SH-SY5Y (cell line): ENCODE data around the gene SCGB3A2.

Source experiments
- GATA2 ChIP-seq: IDR thresholded peaks from 2 replicates; pipeline ENCODE4 v1.6.1; 2011; ENCODE audit warnings: mild to moderate bottlenecking, low read depth, low read length
- GATA3 ChIP-seq: IDR thresholded peaks from 2 replicates; pipeline ENCODE4 v1.6.1; 2011; ENCODE audit warnings: low read depth, mild to moderate bottlenecking, low read length, moderate library complexity

GRCh38 chr5:147851578-147851977, 26.9 kb upstream of the SCGB3A2 start:
- no peak for TF ChIP-seq GATA2
- no peak for TF ChIP-seq GATA3
